Measurements from ENCODE around the gene ITGA11. TPM values are rescaled to one million over a fixed set of nuclear protein-coding genes. Genes with fewer than 3 reads are reported as not detected.

Gene ITGA11
- polyA plus RNA-seq, 3 donors: 2.3 to 2.9 (median 2.6) TPM

DNA sequence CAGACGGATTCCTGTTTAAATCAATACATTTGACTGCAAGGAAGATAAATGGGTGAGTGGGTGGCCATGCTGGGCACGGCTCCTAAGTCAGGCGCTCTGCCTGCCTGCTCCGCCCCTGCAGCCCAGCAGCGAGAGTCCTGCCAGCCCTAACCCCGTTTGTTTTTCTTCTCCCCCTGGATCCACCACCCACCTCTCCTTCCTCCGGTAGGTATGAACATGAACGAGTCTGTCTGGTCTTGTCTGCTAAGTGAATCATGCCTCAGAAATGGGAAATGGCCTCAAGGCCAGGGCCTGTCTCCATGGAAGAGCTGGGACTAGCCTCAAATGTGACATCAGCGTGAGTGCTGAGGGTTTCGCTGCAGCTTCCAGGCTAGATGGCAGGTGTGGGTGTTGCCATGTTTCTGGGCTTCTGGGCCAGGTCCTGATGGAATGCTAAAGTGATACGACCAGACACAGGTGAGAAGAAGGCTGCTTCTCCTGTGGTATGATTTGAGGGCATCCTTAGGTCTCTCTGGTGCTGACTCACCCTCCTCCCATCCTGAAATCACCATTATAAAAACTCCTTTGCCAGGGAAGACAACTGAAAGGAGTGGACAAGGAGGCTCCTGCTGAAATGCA lies 160.0 kb downstream of the ITGA11 start:
- DNase-seq: no peak

DNA sequence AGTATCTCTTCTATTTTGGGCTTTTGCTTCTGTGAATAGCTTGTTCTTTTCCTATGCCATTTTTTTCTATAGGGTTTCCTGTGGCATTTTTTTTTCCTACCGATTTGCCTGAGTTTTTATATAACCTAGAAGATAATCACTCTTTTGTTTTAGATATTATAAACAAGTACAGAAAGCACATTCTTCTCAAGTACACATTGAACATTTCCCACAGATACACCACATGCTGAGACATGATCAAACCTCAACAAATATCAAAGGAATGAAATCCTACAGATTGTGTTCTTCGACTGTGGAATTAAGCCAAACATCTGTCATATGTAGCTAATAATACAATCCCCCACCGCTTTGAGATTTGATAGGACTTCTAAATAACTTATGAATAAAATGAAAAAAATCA lies 163.6 kb downstream of the ITGA11 start:
- no peak for DNase-seq

DNA sequence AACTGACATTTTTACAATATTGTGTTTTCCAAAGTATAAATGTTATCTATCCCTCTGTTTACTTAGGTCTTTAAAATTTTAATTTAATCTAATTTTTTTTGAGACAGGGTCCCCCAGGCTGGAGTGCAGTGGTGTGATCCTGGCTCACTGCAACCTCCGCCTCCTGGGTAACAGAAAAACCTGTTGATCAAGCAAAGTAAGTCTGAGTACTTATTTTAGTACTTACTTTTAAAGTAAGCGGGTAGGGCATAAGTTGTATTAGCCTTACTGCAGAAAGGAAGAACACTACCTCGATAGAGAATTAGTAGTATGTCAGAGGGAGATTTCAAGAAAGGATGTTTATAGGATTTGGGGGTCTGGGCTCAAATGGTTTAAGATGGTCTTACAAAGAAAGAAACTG lies 166.3 kb downstream of the ITGA11 start:
- no peak for DNase-seq

DNA sequence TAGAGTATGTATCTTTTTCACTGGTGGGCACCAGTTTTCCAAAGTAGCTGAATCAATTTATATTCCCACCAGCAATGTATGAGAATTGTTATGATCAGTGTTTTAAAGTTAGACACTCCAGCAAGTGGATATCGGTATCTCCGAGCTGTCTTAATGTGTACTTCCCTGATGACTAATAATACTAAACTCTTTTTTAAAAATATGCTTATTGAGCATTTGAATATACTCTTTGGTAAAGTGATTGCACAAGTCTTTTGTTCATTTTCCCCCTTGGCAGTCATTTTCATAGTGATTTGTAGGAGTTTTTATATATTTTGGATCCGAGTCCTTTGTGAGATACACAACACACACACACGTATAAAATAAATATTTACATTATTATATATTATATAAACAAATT lies 166.9 kb downstream of the ITGA11 start:
- no peak for DNase-seq

DNA sequence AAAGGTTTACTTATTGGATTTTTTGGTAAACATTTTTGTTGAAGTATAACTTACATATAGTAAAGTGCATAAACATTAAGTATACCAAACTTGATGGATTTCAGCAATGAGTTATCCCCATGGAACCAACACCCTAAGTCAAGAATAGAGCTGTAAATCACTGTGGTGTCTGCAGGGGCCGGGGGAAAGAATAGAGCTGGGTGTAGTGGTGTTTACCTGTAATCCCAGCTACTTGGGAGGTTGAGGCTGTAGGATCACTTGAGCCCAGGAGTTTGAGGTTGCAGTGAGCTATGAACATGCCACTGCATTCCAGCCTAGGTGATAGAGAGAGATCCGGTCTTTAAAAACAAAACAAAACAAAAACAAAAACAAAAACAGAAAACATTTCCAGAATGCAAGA lies 167.7 kb downstream of the ITGA11 start:
- no peak for DNase-seq

DNA sequence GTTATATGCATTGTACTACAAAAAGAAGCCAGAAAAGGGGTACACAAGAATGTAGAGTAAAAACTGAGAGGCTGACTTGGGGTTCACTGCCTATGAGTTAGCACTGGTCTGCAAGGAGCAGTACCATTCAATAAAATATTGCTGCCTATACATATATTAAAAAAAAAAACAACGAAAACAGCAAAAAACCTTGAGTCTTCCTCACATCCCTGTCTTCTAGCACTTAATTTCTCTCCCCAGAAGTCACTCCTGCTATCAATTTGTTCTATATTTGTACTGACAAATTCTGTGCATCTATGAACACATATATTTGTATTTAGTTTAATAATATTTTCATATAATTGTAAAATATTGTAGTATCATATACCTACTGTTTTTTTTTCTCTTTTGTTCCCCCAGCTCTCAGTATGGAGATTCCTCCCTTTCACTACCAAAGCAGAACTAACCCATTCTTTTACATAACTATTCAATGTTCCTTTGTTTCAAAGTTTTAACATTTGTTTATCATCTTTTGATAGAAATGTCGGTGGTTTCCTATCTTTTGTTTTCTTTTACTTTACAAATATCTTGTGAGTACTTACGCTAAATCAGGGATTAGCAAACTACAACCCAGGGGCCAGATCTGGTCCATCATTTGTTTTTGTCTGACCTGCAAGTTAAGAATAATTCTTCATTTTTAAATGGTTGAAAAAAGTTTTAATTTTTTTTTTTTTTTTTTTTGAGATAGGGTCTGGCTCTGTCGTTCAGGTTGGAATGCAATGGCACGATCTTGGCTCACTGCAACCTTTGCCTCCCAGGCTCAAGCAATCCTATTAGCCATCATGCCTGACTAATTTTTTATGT lies 169.2 kb downstream of the ITGA11 start:
- no peak for DNase-seq

DNA sequence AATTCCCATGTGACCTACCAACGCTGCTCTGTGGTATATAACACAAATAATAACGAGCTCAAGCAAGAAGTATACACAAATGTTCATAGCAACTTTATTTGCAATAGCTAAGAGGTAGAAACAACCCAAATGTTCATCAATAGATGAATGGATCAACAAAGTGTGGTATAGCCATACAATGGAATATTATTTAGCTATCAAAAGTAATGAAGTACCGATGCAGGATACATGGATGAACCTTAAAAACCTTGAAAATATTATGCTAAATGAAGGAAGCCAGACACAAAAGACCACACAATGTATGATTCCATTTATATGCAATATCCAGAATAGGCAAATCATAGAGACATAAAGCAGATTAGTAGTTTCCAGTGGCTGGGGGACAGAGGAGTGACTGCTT lies 170.0 kb downstream of the ITGA11 start:
- DNase-seq: no peak

DNA sequence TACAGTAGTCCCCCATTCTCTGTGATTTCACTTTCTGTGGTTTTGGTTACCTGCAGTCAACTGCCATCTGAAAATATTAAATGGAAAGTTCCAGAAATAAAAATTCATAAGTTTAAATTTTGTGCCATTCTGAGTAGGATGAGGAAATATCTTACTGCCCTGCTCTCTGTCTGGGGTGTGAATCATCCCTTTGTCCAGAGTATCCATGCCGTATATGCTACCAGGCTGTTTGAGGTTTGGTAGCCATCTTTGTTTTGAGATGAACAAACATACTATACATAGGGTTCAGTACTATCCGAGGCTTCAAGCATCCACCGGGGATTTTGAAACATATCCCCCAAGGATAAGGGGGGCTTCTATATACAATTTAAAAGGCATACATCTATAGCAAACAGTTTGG lies 170.7 kb downstream of the ITGA11 start:
- DNase-seq: no peak

DNA sequence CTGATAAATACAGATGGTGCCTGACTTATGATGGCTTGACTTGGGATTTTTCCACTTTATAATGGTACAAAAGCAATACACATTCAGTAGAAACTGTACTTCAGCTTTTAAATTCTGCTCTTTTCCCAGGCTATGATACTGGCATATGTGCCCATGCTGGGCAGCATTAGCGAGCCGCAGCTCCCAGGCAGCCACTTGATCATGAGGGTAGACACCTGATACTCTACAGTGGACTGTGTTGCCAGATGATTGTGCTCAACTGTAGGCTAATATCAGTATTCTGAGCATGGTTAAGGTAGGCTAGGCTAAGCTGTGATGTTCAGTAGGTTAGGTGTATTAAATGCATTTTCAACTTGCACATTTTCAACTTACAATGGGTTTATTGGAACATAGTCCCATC lies 172.1 kb downstream of the ITGA11 start:
- DNase-seq: no peak

DNA sequence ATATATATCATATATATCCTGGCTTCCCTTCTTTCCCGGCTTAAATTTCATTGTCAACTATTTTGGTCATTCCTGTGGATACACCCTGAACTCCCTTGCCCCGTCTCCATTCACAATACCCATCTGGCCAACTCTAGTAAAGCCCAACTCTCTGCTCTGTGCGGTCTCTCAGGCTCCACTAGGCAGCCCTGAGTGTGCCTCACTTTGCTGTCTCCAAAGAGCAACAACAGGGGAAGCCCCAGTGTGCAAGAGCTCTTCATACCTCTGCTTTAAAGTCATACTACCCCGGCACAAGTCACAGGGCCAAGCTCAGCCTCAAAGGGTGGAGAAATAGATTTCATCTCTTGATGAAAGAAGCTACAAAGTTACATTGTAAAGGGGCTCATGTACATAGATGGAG lies 173.3 kb downstream of the ITGA11 start:
- no peak for DNase-seq

DNA sequence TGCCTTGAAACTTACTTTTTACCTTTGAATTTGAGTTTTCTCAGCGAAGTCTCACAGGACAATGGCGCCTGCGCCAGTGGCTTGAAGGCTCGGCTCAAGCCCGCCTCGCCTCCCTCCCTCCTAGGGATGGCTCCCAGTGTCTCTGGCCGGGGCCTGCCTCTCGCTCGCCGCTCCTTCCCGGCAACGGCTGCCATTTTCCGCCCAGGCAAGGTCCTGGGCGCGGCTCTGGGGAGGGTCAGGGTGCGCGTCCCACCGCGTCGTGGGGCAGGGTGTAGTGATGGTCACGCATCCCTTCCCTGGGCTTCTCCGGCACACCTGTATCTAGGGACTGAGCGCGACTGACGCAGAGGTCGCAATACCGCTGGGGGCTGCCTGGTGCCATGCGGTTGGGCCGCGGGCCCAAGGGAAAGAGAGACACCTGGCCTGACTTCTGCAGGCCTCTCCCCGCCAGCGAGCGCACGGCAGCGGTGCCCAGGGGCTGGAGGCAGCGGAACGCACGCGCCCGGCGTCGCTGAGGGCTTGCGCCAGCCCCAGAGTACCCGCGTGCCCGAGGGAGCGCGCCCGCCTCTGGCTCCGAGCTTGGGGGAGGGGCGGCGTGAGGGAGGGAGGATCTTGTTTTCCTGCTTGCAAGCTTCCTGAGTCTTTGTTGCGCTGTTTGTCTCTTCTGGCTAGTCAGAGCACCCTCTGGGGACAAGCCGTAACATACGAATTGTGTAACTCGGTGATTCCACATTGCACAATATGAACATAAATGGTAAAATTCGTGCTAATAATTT lies 175.1 kb downstream of the ITGA11 start:
- DNase-seq: peak; percentile 89

DNA sequence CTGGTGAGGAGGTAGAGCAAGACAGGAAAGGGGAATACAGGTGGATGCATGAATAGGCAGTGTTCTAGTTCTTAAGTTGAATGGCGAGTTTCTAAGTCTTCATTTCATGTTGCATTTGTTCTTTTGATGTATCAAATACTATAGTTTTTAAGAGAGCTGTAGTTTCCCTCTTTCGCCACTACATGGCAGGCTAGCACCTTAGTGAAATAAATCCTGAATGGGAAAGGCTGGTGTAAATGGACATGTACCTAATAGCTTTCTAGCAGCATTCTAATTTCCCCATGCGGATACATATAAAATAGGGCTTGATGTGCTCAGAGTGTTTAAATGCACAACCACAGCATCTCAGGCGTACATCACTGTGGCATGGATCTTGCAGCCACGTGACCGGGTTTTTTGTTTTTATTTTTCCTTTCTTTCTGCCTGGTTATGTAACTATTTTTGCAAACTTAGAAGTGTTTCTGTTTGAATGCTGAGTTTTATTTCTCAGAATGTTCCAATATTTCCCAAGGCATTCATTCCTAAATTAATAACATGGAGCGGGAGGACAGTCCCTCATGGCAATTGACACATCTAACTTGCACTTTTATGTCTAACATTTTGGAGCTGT lies 178.9 kb downstream of the ITGA11 start:
- peak; percentile 76 for DNase-seq

DNA sequence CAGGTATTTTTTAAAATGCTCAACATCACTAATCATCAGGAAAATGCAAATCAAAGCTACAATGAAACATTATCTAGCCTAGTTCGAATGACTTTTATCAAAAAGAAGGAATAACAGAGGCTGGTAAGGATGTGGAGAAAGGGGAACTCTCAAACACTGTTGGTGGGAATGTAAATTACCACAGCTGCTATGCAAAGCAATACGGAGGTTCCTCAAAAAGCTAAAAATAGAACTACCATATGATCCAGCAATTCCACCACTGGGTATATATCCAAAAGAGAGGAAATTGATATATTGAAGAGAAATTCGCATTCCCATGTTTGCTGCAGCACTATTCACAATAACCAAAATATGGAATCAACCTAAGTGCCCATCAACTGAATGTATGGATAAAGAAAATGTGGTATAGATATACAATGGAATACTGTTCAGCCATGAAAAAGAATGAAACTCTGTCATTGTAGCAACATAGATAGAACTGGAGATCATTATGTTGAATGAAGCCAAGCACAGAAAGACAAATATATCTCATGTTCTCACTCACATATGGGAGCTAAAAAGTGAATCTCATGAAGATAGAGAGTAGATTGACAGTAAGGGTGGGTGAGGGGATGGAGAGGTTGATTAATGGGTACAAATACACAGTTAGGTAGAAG lies 182.8 kb downstream of the ITGA11 start:
- no peak for DNase-seq

Other genes starting within 250 kb of the ITGA11 start
- 10 to 100 TPM; 32.3 to 36.8 (median 33.6) TPM for gene CALML4, start 226.8 kb downstream of the ITGA11 start, polyA plus RNA-seq (ENCODE audit: insufficient read length in 3 of 3)
- 10 to 100 TPM; 38.9 to 51.6 (median 43.2) TPM for gene CLN6, start 202.4 kb downstream of the ITGA11 start, polyA plus RNA-seq (ENCODE audit: insufficient read length in 3 of 3)
- 10 to 100 TPM; 51.8 to 62.9 (median 59.9) TPM for gene FEM1B, start 154.4 kb downstream of the ITGA11 start, polyA plus RNA-seq (ENCODE audit: insufficient read length in 3 of 3)
- gene CORO2B, start 146.8 kb upstream of the ITGA11 start, polyA plus RNA-seq (ENCODE audit: insufficient read length in 3 of 3): 10 to 100 TPM; 24.9 to 26.8 (median 26.6) TPM

Data from renal pelvis (tissue), 4 donors.